Gastroesophageal sphincter (tissue), 4 donors: ENCODE results near the gene STX8. TPM values are rescaled to one million over a fixed set of nuclear protein-coding genes. Genes with fewer than 3 reads are reported as not detected.
A peak's percentile ranks its signal among the peaks of the same experiment; 100 is the strongest.

Source experiments
- ATAC-seq: fragments of 150-250 bp; one replicate; pipeline ENCODE4 v1.9.1; 2016; ENCODE audit warnings: mild to moderate bottlenecking, moderate library complexity
- H3K27ac ChIP-seq, 4 donors: fragments of 200-600 bp; sonication (generic) in 3 of 4; 1 replicate in 3 of 4; 2 replicates in 1 of 4; pipeline ENCODE4 v1.5.1; 2016 to 2019
- H3K27me3 ChIP-seq: fragments of 200-600 bp; sonication (generic); one replicate; pipeline ENCODE4 v1.5.1; 2019
- H3K36me3 ChIP-seq, 2 donors: fragments of 200-600 bp; sonication (generic); one replicate each; pipeline ENCODE4 v1.5.1; 2019; ENCODE audit warnings: control low read depth in 1 of 2
- H3K4me1 ChIP-seq, 3 donors: fragments of 200-600 bp; sonication (generic); 1 replicate in 2 of 3; 2 replicates in 1 of 3; pipeline ENCODE4 v1.5.1; 2016 to 2019; ENCODE audit warnings: control low read depth in 2 of 3
- H3K4me3 ChIP-seq, 2 donors: fragments of 200-600 bp; sonication (generic); one replicate each; pipeline ENCODE4 v1.5.1; 2019; ENCODE audit warnings: mild to moderate bottlenecking in 1 of 2, moderate library complexity in 1 of 2
- H3K9me3 ChIP-seq, 3 donors: fragments of 200-600 bp; sonication (generic); one replicate each; pipeline ENCODE4 v1.5.1; 2017 to 2019; ENCODE audit warnings: control low read depth in 2 of 3
- CTCF ChIP-seq, 4 experiments: fragments of 200-600 bp in 2 of 4; fragments of 450-650 bp in 2 of 4; sonication (generic) in 1 of 4; IDR thresholded peaks; one replicate each; pipeline ENCODE4 v1.5.1; 2017 to 2019; ENCODE audit warnings: antibody characterized with exemption in 4 of 4, mild to moderate bottlenecking in 2 of 4, moderate library complexity in 2 of 4
- EP300 ChIP-seq: sonication (generic); formaldehyde crosslinking; IDR thresholded peaks from one replicate; pipeline ENCODE4 v1.6.1; 2017; ENCODE audit warnings: antibody characterized with exemption, mild to moderate bottlenecking
- POLR2A ChIP-seq, 2 donors: fragments of 450-650 bp; IDR thresholded peaks; one replicate each; pipeline ENCODE4 v1.6.1; 2017; ENCODE audit warnings: antibody characterized with exemption in 2 of 2, mild to moderate bottlenecking in 2 of 2, moderate library complexity in 1 of 2
- POLR2AphosphoS5 ChIP-seq: sonication (generic); formaldehyde crosslinking; IDR thresholded peaks from one replicate; pipeline ENCODE4 v1.6.1; 2017; ENCODE audit warnings: antibody characterized with exemption
- WGBS, 2 donors: methylation state at CpG; one replicate each; pipeline ENCODE4 v1.1.5; 2018; ENCODE audit warnings: low coverage in 1 of 2; 5-methylcytosine and 5-hydroxymethylcytosine counted together
- total RNA-seq, 4 donors: library from RNA; depleted of rRNA; stranded (reverse); fragments of >200 nt; gene quantifications; one replicate each; pipeline ENCODE4 v1.1.0, GENCODE V29; 2016

The STX8 gene
- total RNA-seq, 4 donors from 2014 or later = 67.9 to 106 (median 87.1) TPM

GRCh38 chr17:9240659-9241370, 334.8 kb downstream of the STX8 start:
- peak; percentile 41 for ATAC-seq
- Histone ChIP-seq H3K4me3 (peak overlapping the region; percentile 25 to 63), H3K27ac (peak overlapping the region; percentile 88 to 100 (median 98)), H3K9me3 (no peaks in the 10 kb centered on the region), H3K4me1 (peaks cover 3 to 94% (median 65%) of the 10 kb centered on the region in 3 donors), H3K27me3 (no peaks in the 10 kb centered on the region), H3K36me3 (no peaks in the 10 kb centered on the region)
- WGBS, 2 donors = 20% methylated on average over 1 of the region's 17 CpGs; no CpG with 5 or more reads in 1 of the 2 donors
- peak; percentile 31 to 42 for TF ChIP-seq POLR2A (IDR thresholded peaks at IDR 0.05)
- no peak for TF ChIP-seq EP300
- TF ChIP-seq CTCF (IDR thresholded peaks at IDR 0.05) = no peak
- peak; percentile 91 for TF ChIP-seq POLR2AphosphoS5

DNA sequence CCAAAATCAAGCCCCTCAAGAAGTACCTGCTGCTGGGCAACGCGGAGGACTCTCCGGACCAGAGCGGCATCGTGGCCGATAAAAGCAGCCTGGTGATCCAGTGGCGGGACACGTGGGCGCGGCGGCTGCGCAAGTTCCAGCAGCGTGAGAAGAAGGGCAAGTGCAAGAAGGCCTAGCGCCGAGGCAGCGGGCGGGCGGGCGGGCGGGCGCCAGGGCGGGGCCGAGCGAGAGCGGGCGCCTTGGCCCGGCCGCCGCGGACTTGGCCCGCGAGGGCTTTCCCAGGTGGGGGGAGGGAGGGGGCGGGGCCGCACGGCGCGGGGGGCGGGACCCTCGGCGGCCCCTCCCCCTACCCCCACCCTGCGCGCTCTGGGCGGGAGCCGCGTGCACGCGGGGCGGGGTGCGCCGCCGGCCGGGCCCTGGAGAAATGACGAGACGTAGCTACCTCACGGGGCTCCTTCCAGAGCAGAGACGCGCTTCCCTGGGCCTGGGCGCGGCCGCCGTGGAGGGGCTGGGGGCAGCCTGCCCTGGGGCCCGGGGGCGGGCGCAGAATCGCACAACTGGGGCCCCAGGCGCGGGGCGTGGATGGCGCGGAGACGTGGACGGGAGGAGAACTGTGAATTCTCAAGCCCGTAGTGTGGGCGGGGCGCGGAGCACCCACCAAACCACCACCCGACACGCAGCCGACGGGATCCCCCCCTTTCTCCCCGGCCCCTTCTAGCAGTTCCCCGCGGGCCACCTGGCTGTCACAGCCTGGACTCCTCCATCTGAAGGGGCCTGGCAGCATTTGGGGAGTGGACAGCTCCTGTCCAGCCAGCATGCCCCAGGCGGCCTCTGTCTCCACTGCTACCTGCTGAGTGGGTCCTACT, 335.6 kb downstream of the STX8 start:
- TF ChIP-seq POLR2AphosphoS5 (peak; percentile 81), POLR2A (IDR thresholded peaks at IDR 0.05) (peak; percentile 70 to 82), CTCF (IDR thresholded peaks at IDR 0.05) (peak in 1 of 4 experiments; percentile 17), EP300 (no peak)
- Histone ChIP-seq H3K4me3 (peak overlapping the region; percentile 25 to 63), H3K9me3 (no peaks in the 10 kb centered on the region), H3K4me1 (peaks cover 3 to 88% (median 57%) of the 10 kb centered on the region in 3 donors), H3K27me3 (no peaks in the 10 kb centered on the region), H3K27ac (peak overlapping the region; percentile 88 to 100 (median 98)), H3K36me3 (no peaks in the 10 kb centered on the region)
- peak; percentile 78 for ATAC-seq
- WGBS, 2 donors = no CpG with 5 or more reads among the region's 84 CpGs

DNA sequence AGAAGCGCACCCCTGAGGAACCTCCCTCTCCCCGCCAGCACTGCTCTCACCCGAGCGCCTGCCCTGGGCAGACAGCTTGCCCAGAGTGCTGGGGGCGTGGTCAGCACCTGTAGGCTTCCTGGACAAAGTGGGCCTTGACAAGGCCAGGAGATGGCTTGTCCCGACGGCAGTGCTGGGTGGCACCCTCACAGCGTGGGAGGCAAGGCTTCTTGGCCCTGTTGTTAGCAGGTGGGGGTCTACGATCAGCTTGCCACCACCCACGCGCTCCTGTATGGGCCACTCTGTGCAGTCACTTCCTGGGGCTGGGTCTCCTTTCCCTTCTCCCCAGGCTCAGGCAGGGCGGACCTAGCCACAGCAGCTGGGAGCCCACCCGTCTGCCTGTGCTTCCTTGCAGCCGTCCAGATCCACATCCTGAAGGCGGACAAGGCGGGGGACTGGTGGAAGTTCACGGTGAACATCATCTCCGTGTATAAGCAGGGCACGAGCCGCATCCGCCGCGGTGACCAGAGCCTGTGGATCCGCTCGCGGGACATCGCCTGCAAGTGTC, 336.3 kb downstream of the STX8 start:
- 50% methylated on average over 2 of the region's 27 CpGs; no CpG with 5 or more reads in 1 of the 2 donors for WGBS, 2 donors
- ATAC-seq = peak; percentile 0
- peak overlapping the region in 1 of 2 donors; percentile 63 for H3K4me3 ChIP-seq
- peak overlapping the region; percentile 58 to 100 (median 98) for H3K27ac ChIP-seq
- H3K9me3 ChIP-seq = no peaks in the 10 kb centered on the region
- peaks cover 3 to 81% (median 52%) of the 10 kb centered on the region in 3 donors for H3K4me1 ChIP-seq
- H3K27me3 ChIP-seq = no peaks in the 10 kb centered on the region
- no peaks in the 10 kb centered on the region for H3K36me3 ChIP-seq
- TF ChIP-seq POLR2AphosphoS5 (no peak), CTCF (IDR thresholded peaks at IDR 0.05) (no peak), POLR2A (IDR thresholded peaks at IDR 0.05) (no peak), EP300 (no peak)

GRCh38 chr17:9238340-9239245, 337.0 kb downstream of the STX8 start:
- Histone ChIP-seq H3K9me3 (no peaks in the 10 kb centered on the region), H3K36me3 (no peaks in the 10 kb centered on the region), H3K27me3 (no peaks in the 10 kb centered on the region), H3K4me1 (peaks cover 0 to 74% (median 45%) of the 10 kb centered on the region in 3 donors), H3K27ac (peak overlapping the region; percentile 58 to 100 (median 98)), H3K4me3 (peak overlapping the region in 1 of 2 donors; percentile 63)
- ATAC-seq = no peak
- TF ChIP-seq CTCF (IDR thresholded peaks at IDR 0.05) = no peak
- TF ChIP-seq POLR2AphosphoS5 = no peak
- no peak for TF ChIP-seq EP300
- WGBS, 2 donors = 87 to 93% methylated on average over 4 to 8 of the region's 12 CpGs
